H1 (cell line): ENCODE measurements around the gene RAB3C. TPM values are rescaled to one million over a fixed set of nuclear protein-coding genes. Genes with fewer than 3 reads are reported as not detected.

Experiments used
- CTCF ChIA-PET: fragments of 300-600 bp; sonication (Branson Sonifier 250); formaldehyde crosslinking; loops from one replicate; lab custom pipeline; 2021; ENCODE audit not compliant: partially characterized antibody; lab: Charles Lee
- POLR2A ChIA-PET: fragments of 300-600 bp; sonication (Branson Sonifier 250); formaldehyde crosslinking; loops from one replicate; lab custom pipeline; 2021; ENCODE audit warnings: inconsistent platforms; ENCODE audit not compliant: partially characterized antibody; lab: Charles Lee
- DNase-seq, 2 experiments: peaks; one replicate each; pipeline versions ENCODE4 v3.0.0 to v3.0.0-alpha.2; 2010 to 2022; ENCODE audit warnings: low spot score in 2 of 2, low read depth in 1 of 2, mixed read lengths in 1 of 2
- FAIRE-seq: peaks from 2 replicates; lab custom pipeline; 2011; peaks lifted over from hg19 to GRCh38; lab: Jason Lieb, UNC
- H2AFZ ChIP-seq: 2 replicates; pipeline ENCODE4 v1.8.1; 2012; ENCODE audit warnings: low read length, inconsistent platforms
- H2AK5ac ChIP-seq: 2 replicates; pipeline ENCODE4 v1.6.1; 2013; ENCODE audit warnings: low read depth, low read length
- H2BK120ac ChIP-seq: replicated peaks from 2 replicates; pipeline ENCODE3; 2013; ENCODE audit warnings: low read depth, low read length, inconsistent platforms
- H2BK12ac ChIP-seq: 2 replicates; pipeline ENCODE4 v1.6.1; 2013; ENCODE audit warnings: low read depth, low read length
- H2BK15ac ChIP-seq: 2 replicates; pipeline ENCODE4 v1.6.1; 2013; ENCODE audit warnings: low read length
- H2BK20ac ChIP-seq: 2 replicates; pipeline ENCODE4 v1.6.1; 2013; ENCODE audit warnings: low read length
- H2BK5ac ChIP-seq: 2 replicates; pipeline ENCODE4 v1.6.1; 2013; ENCODE audit warnings: low read depth, low read length
- H3K14ac ChIP-seq: 2 replicates; pipeline ENCODE4 v1.6.1; 2013; ENCODE audit warnings: inconsistent platforms; ENCODE audit not compliant: insufficient read length
- H3K18ac ChIP-seq: 2 replicates; pipeline ENCODE4 v1.6.1; 2013; ENCODE audit warnings: low read length; ENCODE audit errors: extremely low read depth
- H3K23ac ChIP-seq: 2 replicates; pipeline ENCODE4 v1.6.1; 2013; ENCODE audit warnings: inconsistent platforms; ENCODE audit not compliant: insufficient read length
- H3K23me2 ChIP-seq: 2 replicates; pipeline ENCODE4 v1.6.1; 2013; ENCODE audit warnings: low read depth, low read length
- H3K27ac ChIP-seq: 2 replicates; pipeline ENCODE4 v1.6.1; 2011; ENCODE audit warnings: low read depth, low read length, inconsistent platforms
- H3K27me3 ChIP-seq, 4 experiments: replicated peaks in 1 of 4; 1 replicate in 1 of 4; 2 replicates in 3 of 4; pipeline versions ENCODE4 v1.6.1 to v1.8.1; 2011 to 2013; ENCODE audit warnings: low read length in 3 of 4, mild to moderate bottlenecking in 3 of 4, inconsistent platforms in 2 of 4, mixed read lengths in 2 of 4, moderate library complexity in 1 of 4; ENCODE audit not compliant: control insufficient read depth in 3 of 4, insufficient read depth in 3 of 4; ENCODE audit errors: extremely low read depth in 1 of 4
- H3K36me3 ChIP-seq, 4 experiments: 2 replicates each; pipeline versions ENCODE4 v1.6.1 to v1.8.1; 2011 to 2013; ENCODE audit warnings: mild to moderate bottlenecking in 4 of 4, low read length in 3 of 4, moderate library complexity in 2 of 4, control low read depth in 1 of 4, inconsistent platforms in 1 of 4; ENCODE audit not compliant: insufficient read depth in 4 of 4, control insufficient read depth in 2 of 4
- H3K4ac ChIP-seq: replicated peaks from 2 replicates; pipeline ENCODE3; 2013; ENCODE audit warnings: low read length, low read depth, mixed read lengths, inconsistent platforms; ENCODE audit not compliant: insufficient read length
- H3K4me1 ChIP-seq, 4 experiments: replicated peaks in 1 of 4; 1 replicate in 1 of 4; 2 replicates in 3 of 4; pipeline versions ENCODE4 v1.6.1 to v1.8.1; 2011 to 2013; ENCODE audit warnings: low read length in 3 of 4, inconsistent platforms in 2 of 4, mixed read lengths in 1 of 4; ENCODE audit not compliant: insufficient read depth in 4 of 4, control insufficient read depth in 3 of 4
- H3K4me2 ChIP-seq, 2 experiments: 2 replicates each; pipeline versions ENCODE4 v1.6.1 to v1.8.1; 2011 to 2013; ENCODE audit warnings: low read depth in 2 of 2, low read length in 2 of 2, control low read depth in 1 of 2, inconsistent platforms in 1 of 2, mild to moderate bottlenecking in 1 of 2; ENCODE audit not compliant: insufficient read depth in 1 of 2
- H3K4me3 ChIP-seq, 4 experiments: fragments of 200-600, 300-600 bp in 1 of 4; sonication (generic), shearing (Covaris generic), sonication (Bioruptor Twin) in 1 of 4; 2 replicates each; pipeline versions ENCODE4 v1.5.1 to v1.8.1; 2011 to 2016; ENCODE audit warnings: low read length in 4 of 4, low read depth in 3 of 4, control low read depth in 2 of 4, inconsistent platforms in 2 of 4, mild to moderate bottlenecking in 2 of 4, mixed read lengths in 1 of 4, moderate library complexity in 1 of 4; ENCODE audit not compliant: insufficient read depth in 2 of 4; ENCODE audit errors: extremely low read depth in 1 of 4
- H3K56ac ChIP-seq: replicated peaks from 2 replicates; pipeline ENCODE3; 2013; ENCODE audit warnings: low read depth, mild to moderate bottlenecking, mixed read lengths, low read length, inconsistent platforms; ENCODE audit not compliant: insufficient read length
- H3K79me1 ChIP-seq: 2 replicates; pipeline ENCODE4 v1.6.1; 2013; ENCODE audit warnings: low read depth, low read length, control low read depth
- H3K79me2 ChIP-seq, 2 experiments: 2 replicates each; pipeline versions ENCODE4 v1.6.1 to v1.8.1; 2012 to 2013; ENCODE audit warnings: low read length in 2 of 2, mild to moderate bottlenecking in 2 of 2, inconsistent platforms in 1 of 2; ENCODE audit not compliant: insufficient read depth in 2 of 2, control insufficient read depth in 1 of 2
- H3K9ac ChIP-seq, 4 experiments: replicated peaks in 1 of 4; 1 replicate in 1 of 4; 2 replicates in 3 of 4; pipeline versions ENCODE4 v1.6.1 to v1.8.1; 2011 to 2013; ENCODE audit warnings: low read depth in 3 of 4, low read length in 3 of 4, control low read depth in 2 of 4, mild to moderate bottlenecking in 2 of 4, moderate library complexity in 2 of 4, inconsistent platforms in 1 of 4; ENCODE audit errors: extremely low read depth in 1 of 4
- H3K9me3 ChIP-seq, 2 experiments: 2 replicates each; pipeline versions ENCODE4 v1.6.1 to v1.8.1; 2012 to 2013; ENCODE audit warnings: mild to moderate bottlenecking in 2 of 2, moderate library complexity in 2 of 2, control low read depth in 1 of 2, inconsistent platforms in 1 of 2, low read depth in 1 of 2, low read length in 1 of 2, mixed read lengths in 1 of 2; ENCODE audit not compliant: insufficient read depth in 2 of 2
- H4K20me1 ChIP-seq, 2 experiments: replicated peaks in 1 of 2; 2 replicates each; pipeline versions ENCODE3 to v1.8.1; 2011 to 2013; ENCODE audit warnings: inconsistent platforms in 2 of 2, low read length in 2 of 2, mild to moderate bottlenecking in 1 of 2; ENCODE audit not compliant: insufficient read depth in 2 of 2, control insufficient read depth in 1 of 2
- H4K5ac ChIP-seq: 2 replicates; pipeline ENCODE4 v1.6.1; 2013; ENCODE audit warnings: low read length, low read depth, mixed read lengths, inconsistent platforms; ENCODE audit not compliant: insufficient read length
- H4K8ac ChIP-seq: 2 replicates; pipeline ENCODE4 v1.8.0; 2013; ENCODE audit warnings: mild to moderate bottlenecking, moderate library complexity, low read length, inconsistent platforms; ENCODE audit not compliant: insufficient read depth; ENCODE audit errors: extremely low read depth
- H4K91ac ChIP-seq: replicated peaks from 2 replicates; pipeline ENCODE3; 2013; ENCODE audit warnings: low read length, mixed read lengths, inconsistent platforms; ENCODE audit not compliant: insufficient read length
- CBX5 ChIP-seq: fragments of 300-800, 300-1000 bp; sonication (generic); IDR thresholded peaks from 2 replicates; pipeline ENCODE4 v1.7.1; 2016; ENCODE audit warnings: antibody characterized with exemption, low read length, low read depth
- CREB1 ChIP-seq: IDR thresholded peaks from 2 replicates; pipeline ENCODE4 v1.6.1; 2012; ENCODE audit warnings: inconsistent platforms
- POU5F1 ChIP-seq: IDR thresholded peaks from 2 replicates; pipeline ENCODE4 v1.6.1; 2011; ENCODE audit warnings: low read depth, mild to moderate bottlenecking, low read length, moderate library complexity
- RBBP5 ChIP-seq: IDR thresholded peaks from 2 replicates; pipeline ENCODE4 v1.7.1; 2012; ENCODE audit warnings: low read depth, mild to moderate bottlenecking, inconsistent platforms, low read length, moderate library complexity, borderline replicate concordance
- RFX5 ChIP-seq: IDR thresholded peaks from 2 replicates; pipeline ENCODE4 v1.6.1; 2011; ENCODE audit warnings: low read depth, low read length, improper control_type of control experiment, borderline replicate concordance
- SIX5 ChIP-seq: IDR thresholded peaks from 2 replicates; pipeline ENCODE4 v1.6.1; 2011; ENCODE audit warnings: mild to moderate bottlenecking, low read depth, low read length
- SP1 ChIP-seq: IDR thresholded peaks from 2 replicates; pipeline ENCODE4 v1.6.1; 2011; ENCODE audit warnings: low read depth, low read length
- SUZ12 ChIP-seq: fragments of 200-600 bp; sonication (generic); IDR thresholded peaks from 2 replicates; pipeline ENCODE4 v1.6.1; 2012; ENCODE audit warnings: mild to moderate bottlenecking, inconsistent platforms, low read length, moderate library complexity, mixed read lengths
- TEAD4 ChIP-seq: IDR thresholded peaks from 2 replicates; pipeline ENCODE4 v1.6.1; 2012; ENCODE audit warnings: low read depth, low read length, inconsistent platforms, mixed read lengths
- WGBS, 2 experiments: shearing (Covaris generic) in 1 of 2; methylation state at CpG; one replicate each; pipeline versions ENCODE4 v1.1.6 to v1.1.7; 2013 to 2015; ENCODE audit warnings: low lambda C conversion rate in 2 of 2, mixed read lengths in 2 of 2, inconsistent platforms in 1 of 2, low coverage in 1 of 2, missing lambda C conversion rate in 1 of 2; ENCODE audit not compliant: insufficient replicate concordance in 2 of 2, insufficient coverage in 1 of 2, insufficient read length in 1 of 2; ENCODE audit errors: extremely low coverage in 1 of 2, missing lambda C conversion rate in 1 of 2; 5-methylcytosine and 5-hydroxymethylcytosine counted together
- polyA plus RNA-seq, 7 experiments: library from polyadenylated mRNA; depleted of rRNA in 3 of 7; stranded (reverse) in 5 of 7; unstranded in 2 of 7; fragments of >200 nt in 5 of 7; fragments of 200-250 nt in 2 of 7; gene quantifications; 1 replicate in 5 of 7; 2 replicates in 1 of 7; 4 replicates in 1 of 7; pipeline versions ENCODE4 v1.2.1 to v1.2.3, GENCODE V29; 2011 to 2013; ENCODE audit warnings: missing spikeins in 2 of 7, mixed read lengths in 2 of 7
- total RNA-seq: library from RNA; stranded (reverse); fragmentation: NEBNext Ultra II Directional; extraction: Animal tissue kit (Norgen Biotek cat#: 25700); gene quantifications from 2 replicates; pipeline ENCODE4 v1.2.1, GENCODE V29; 2021
- TF ChIP-seq, protein P1 (sequence below): IDR thresholded peaks from 2 replicates; pipeline ENCODE4 v1.6.1; 2012; ENCODE audit warnings: low read length, inconsistent platforms
- TF ChIP-seq, protein P2 (sequence below), 3 experiments: IDR thresholded peaks; 1 replicate in 2 of 3; 2 replicates in 1 of 3; pipeline versions ENCODE4 v1.5.1 to v1.6.1; 2011; ENCODE audit warnings: low read length in 3 of 3, mild to moderate bottlenecking in 3 of 3, inconsistent platforms in 2 of 3, low read depth in 1 of 3, moderate library complexity in 1 of 3; ENCODE audit not compliant: insufficient read depth in 1 of 3; ENCODE audit errors: control extremely low read depth in 1 of 3

The RAB3C gene
- total and polyA plus RNA-seq, 2 of the 8 experiments (the other 6 are each of a cell fraction or from before 2014, with no cell fraction given), result 14.7 to 18.3 TPM

DNA sequence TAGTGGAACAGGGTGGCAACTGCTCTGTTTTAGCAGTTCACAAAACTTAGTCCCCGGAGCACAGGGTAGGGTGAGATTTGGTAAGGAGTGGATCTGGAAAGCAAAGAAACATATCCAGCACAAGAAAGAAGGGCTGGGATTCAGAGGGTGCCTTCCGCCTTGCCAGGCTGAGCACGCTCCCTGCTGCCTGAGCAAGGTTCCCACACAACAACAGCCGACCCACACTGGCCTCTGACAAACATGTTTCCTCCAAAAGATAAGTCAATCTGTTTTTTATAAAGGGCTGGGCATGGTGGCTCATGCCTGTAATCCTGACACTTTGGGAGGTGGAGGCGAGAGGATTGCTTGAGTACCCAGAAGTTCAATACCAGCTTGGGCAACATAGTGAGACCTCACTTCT, 45.8 kb downstream of the RAB3C start:
- Histone ChIP-seq H3K23ac (no peak overlapping the region), H4K5ac (no peak overlapping the region), H3K4me1 (no peaks in the 10 kb centered on the region; a peak in 2 of 7 replicates), H3K14ac (no peak overlapping the region), H3K18ac (no peak overlapping the region), H2BK20ac (no peak overlapping the region), H3K4ac (no peak overlapping the region), H3K79me1 (no peaks in the 10 kb centered on the region), H2BK15ac (no peak overlapping the region), H3K27ac (no peak overlapping the region), H3K79me2 (no peaks in the 10 kb centered on the region), H2BK120ac (no peak overlapping the region), H2BK12ac (no peak overlapping the region), H3K4me2 (no peak overlapping the region), H3K9me3 (no peaks in the 10 kb centered on the region), H3K36me3 (no peaks in the 10 kb centered on the region), H3K9ac (no peak overlapping the region), H3K56ac (no peak overlapping the region), H3K27me3 (no peaks in the 10 kb centered on the region), H3K23me2 (no peaks in the 10 kb centered on the region), H3K4me3 (no peak overlapping the region), H4K20me1 (no peaks in the 10 kb centered on the region), H2AFZ (no peak overlapping the region), H2AK5ac (no peak overlapping the region), H2BK5ac (no peak overlapping the region), H4K8ac (no peak overlapping the region), H4K91ac (no peak overlapping the region)
- DNase-seq (no peak), FAIRE-seq (no peak)
- WGBS, 2 experiments, result 72% methylated on average over 5 of the region's 5 CpGs; no CpG with 5 or more reads in 1 of the 2 experiments
- ChIA-PET CTCF (interaction anchor here (0.6 kb wide), 1 partner anchor 118 kb away, joined by 3 read pairs; no protein-coding TSS in a partner anchor), POLR2A (interaction anchor here (1.2 kb wide), 1 partner anchor 10 kb away, joined by 3 read pairs; no protein-coding TSS in a partner anchor)
- TF ChIP-seq TEAD4, result no peak
- TF ChIP-seq CREB1, result no peak
- TF ChIP-seq CBX5, result no peak
- TF ChIP-seq RBBP5, result no peak
- TF ChIP-seq POU5F1, result no peak
- TF ChIP-seq, protein P1, sequence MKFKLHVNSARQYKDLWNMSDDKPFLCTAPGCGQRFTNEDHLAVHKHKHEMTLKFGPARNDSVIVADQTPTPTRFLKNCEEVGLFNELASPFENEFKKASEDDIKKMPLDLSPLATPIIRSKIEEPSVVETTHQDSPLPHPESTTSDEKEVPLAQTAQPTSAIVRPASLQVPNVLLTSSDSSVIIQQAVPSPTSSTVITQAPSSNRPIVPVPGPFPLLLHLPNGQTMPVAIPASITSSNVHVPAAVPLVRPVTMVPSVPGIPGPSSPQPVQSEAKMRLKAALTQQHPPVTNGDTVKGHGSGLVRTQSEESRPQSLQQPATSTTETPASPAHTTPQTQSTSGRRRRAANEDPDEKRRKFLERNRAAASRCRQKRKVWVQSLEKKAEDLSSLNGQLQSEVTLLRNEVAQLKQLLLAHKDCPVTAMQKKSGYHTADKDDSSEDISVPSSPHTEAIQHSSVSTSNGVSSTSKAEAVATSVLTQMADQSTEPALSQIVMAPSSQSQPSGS, result no peak
- TF ChIP-seq RFX5, result no peak
- no peak for TF ChIP-seq SIX5
- TF ChIP-seq SP1, result no peak
- TF ChIP-seq SUZ12, result no peak
- TF ChIP-seq, protein P2, sequence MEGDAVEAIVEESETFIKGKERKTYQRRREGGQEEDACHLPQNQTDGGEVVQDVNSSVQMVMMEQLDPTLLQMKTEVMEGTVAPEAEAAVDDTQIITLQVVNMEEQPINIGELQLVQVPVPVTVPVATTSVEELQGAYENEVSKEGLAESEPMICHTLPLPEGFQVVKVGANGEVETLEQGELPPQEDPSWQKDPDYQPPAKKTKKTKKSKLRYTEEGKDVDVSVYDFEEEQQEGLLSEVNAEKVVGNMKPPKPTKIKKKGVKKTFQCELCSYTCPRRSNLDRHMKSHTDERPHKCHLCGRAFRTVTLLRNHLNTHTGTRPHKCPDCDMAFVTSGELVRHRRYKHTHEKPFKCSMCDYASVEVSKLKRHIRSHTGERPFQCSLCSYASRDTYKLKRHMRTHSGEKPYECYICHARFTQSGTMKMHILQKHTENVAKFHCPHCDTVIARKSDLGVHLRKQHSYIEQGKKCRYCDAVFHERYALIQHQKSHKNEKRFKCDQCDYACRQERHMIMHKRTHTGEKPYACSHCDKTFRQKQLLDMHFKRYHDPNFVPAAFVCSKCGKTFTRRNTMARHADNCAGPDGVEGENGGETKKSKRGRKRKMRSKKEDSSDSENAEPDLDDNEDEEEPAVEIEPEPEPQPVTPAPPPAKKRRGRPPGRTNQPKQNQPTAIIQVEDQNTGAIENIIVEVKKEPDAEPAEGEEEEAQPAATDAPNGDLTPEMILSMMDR (IDR thresholded peaks at IDR 0.05; ENCODE audit: control extremely low read depth in 1 of 3, insufficient read depth in 1 of 3, low read depth in 1 of 3, low read length in 3 of 3), result no peak
